ENCODE data around the gene BCAR1.
A peak's percentile ranks its signal among the peaks of the same experiment; 100 is the strongest.

Gene BCAR1

DNA sequence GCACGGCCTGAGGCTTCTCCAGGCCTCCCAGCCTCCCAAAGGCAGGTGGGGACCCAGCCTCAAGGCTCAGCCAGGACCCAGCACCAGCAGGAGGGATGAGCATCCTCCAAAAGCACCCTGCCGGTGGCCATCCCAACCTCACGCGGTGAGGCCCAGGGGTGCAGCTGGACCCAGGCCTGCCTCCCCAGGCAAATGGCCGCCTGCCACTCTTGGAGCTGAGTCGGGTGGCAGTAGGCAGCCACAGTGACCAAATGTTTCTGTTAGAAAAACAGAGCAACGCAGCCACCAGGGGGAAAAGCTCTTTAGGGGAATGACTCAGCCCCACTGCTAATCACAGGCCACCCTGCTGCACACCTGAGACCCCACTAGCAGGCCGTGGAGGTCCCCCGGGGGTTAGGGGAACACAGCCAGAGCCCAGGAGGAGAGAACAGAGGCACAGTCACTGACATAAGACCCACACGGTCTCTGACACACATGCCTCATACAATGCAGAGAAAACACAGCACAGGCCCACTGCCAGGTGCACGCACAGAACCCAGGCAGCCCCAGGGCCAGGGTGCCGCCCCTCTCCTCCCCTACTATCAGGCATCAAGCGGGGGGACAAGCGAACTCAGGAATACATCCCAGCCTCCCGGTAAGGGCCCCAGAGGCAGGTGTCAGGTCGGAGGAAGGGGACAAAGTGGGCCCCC lies 12.4 kb downstream of the BCAR1 start:
- no peak for DNase-seq (ENCODE audit: low spot score)

DNA sequence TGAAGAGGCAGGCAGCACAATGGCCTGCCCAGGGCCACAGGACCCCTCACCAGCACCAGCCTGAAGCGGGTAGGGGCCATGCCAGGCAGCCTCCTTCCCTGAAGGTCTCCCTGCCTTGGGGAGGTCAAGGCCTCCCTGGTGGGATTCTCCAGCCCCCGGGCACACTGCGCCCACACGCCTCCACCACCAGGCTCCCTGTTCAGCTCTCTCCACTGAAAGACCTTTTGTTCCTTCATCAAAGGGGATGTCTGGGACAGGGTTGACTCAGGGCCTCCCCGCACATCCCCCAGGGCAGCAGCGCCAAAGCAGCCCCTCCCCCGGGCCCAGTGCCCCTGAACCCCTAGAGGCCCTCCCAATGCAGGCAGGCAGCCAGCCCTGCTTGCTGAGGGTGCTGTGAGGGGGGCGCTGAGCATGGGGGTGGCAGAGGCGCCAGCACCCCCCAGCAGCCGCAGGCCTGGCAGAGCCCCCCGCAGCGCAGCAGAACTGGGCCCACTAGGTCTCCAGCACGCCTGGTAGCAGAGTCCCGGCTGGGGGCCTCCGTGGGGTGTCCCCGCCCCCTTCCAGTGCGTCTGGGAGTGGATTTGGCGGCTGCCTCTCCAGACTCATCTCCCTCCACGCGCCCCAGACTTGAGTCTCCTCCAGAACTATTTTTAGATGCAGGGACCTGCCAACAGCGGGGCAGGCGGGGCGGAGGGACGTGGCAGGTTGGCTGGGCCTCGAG lies 13.1 kb downstream of the BCAR1 start:
- peak; percentile 95 for DNase-seq (ENCODE audit: low spot score)

DNA sequence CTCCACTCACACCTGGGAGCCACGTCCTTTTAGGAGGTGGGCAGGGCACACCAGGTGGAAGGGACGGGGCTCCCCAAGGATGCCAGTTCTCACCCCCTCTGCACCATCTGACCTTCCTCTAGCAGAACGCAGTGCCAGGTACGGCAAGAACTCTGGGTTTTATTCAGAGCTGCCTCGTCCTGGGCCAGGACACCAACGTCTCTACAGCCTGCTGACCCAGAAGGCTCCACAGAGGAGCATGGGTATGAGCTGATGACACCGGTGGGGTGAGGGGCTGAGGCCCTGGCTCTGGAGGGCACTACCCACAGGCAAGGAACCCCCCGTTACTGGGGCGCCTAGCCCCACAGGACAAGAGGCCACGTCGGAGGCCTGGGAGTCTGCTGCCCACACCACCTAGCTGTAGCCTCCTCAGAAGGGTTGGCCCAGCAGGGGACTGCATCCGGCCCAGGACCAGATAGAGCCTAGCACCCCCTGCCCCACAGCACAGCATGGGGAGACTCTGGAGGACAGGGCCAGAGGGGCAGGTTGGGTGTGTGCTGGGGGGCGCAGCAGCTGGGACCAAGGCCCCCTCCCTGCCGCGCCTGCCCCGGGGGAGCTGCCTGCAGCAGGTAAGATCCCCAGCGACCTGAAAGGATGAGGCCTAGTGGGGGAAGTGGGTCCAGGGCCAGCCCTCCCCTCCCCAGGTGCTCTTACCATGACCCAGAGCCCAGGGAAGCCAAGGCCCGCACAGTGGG lies 13.9 kb downstream of the BCAR1 start:
- DNase-seq (ENCODE audit: low spot score) = no peak

DNA sequence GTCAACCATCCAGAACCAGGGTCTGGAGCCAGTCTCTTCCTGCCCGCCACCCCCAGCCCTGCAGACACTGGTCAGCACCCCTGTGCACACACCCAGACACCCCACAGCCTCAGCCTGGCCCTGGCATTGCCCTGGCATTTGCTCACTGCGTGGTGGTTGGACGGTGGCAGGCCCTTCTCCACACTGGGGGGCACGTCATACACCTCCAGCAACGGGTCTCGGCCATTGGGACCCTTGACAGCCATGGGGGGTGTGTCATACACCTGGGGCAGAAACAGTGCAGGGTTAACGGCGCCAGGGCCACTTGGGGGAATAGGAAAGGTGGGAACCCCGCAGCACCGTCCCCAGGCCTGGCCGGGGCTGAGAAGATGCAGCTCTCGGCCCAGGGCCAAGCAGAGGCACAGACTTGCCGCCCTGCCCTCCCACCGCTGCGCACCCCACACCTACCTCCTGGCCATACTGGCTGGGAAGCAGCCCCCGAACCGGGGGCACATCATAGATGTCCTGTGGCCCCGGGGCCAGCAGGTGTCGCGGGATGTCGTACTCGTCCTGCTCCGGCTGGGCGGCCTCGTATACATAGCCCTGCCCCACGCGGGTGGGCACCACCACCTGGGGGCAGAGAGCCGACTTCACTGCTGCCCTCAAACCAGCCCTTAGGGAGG lies 14.6 kb downstream of the BCAR1 start:
- DNase-seq (ENCODE audit: low spot score) = no peak

DNA sequence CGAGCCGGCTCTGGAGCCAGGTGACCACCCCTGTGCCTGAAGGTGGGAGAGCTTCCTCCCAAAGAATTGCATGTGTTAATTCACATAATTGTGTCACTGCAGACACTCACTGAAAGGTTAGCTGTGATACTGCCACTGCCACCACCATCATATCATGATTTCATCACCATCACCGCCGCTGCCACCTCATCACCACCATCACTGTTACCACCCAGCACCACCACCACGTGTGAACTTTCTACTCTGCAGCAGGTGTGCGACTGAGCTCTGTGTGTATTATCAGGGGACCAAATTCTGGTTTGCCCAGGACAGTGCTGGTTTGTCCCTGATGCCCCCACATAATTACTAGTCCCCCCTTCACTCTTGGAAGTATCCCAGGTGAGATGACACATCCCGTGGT lies 15.2 kb downstream of the BCAR1 start:
- no peak for DNase-seq (ENCODE audit: low spot score)

DNA sequence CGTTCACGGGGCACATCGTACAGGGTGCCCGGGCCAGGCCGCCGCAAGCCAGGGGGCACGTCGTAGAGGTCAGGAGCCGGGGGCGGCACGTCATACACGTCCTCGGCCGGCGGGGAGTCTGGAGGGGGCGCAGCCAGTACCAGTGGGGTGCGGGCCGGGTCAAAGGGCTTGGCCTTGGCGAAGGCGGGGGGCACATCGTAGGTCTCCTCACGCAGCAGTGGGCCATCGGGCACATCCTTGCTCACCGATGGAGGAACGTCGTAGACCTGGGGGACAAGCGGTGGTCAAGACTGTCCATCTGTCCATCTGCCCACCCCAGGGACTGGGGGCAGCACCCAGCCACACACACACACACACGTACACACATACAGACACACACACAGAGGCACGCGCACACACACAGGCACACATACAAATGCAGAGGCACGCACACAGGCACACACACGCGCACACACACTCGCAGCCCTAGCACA lies 15.7 kb downstream of the BCAR1 start:
- DNase-seq (ENCODE audit: low spot score) = no peak

DNA sequence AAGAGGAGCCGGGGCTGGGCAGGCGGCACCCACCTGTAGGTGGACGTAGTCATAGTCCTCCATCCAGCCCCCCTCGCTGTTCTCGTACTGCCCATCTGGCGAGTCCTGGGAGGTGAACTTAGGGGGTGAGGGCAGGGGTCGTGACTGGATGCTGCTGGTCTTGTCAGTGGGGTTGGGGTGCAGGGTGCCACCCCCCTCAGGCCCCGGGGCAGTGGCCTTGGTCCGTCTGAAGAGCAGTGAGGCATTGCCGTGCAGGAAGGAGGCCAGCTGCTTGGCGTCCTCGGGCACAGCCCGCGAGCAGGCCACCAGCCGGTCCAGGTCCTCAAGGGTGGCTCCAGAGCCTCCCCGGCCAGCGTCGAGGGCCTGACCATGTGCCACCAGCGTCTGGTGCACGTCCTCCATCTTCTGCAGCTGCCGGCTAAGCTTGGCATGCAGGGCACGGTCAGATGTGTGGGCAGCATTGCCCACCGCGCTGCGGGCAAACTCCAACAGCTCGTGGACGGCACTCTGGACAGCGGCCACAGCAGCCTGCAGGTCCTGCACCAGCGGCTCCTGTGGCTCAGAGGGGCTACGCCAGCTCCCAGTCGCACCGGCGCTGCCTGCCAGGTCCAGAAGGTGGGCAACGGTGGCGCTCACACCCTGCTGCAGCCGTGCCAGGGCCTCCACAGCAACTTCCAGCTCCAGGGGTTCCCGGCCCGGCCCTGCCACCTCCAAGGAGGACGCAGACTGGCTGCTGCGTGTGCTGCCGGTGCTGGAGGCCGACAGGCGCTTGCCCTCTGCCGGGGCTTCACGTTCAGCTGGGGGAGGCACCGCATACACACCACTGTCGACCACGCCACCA lies 16.3 kb downstream of the BCAR1 start:
- no peak for DNase-seq (ENCODE audit: low spot score)

DNA sequence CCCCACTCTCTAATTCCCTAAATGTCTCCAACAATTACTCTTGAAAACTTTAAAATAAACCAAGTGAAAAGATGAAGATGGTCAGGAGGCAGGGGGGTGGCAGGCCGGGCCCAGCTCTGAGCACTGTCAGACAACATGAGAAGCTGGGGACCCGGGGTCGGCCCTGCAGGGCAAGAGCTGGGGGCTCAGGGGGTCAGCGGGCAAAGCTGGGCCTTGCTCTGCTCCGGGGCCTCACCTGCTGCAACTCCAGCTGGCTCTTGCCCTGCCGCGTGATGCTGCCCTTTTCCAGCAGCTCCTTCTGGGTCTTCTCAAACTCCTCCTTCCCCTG lies 17.8 kb downstream of the BCAR1 start:
- DNase-seq (ENCODE audit: low spot score) = no peak

DNA sequence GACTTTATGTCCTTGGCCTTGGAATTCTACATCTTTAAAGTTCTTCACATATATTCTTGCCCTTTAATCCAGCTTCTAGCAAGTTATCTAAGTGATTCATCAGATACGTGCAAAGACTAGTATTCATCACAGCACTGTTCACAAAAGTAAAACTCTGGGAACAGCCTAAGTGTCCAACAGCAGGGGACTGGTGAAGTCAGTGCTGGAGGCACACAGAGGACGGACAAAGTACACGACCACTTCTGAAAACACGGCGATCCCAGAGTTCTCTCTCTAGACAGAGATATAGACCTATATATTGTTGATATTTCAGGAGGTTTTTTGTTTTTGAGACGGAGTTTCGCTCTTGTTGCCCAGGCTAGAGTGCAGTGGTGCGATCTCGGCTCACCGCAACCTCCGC lies 19.9 kb downstream of the BCAR1 start:
- DNase-seq (ENCODE audit: low spot score) = no peak

DNA sequence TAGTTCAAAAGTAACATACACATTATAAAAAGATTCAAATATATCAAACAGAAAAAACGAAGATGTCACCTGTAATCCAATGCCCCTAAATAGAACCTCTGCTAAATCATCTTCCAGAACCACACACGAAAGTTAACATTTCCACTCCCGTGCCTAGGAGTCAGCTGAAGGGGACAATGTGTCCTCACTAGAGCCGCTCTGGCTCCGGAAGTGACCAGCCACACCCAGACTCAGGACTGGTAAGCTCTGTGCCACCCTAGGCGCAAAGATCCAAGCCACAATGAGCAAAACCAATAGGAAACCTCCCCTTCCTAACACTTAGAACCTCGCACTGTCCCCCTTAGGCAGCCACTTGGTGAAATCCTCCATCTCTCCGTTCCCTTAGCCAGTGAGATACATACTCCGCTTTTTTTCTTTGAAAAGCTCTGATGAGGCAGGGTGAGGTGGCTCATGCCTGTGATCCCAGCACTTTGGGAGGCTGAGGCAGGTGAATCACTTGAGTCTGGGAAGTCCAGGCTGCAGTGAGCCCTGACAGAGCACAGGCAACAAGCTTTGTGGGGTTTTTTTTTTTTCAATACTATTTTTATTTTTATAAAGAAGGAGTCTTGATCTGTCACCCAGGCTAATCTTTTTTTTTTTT lies 20.8 kb downstream of the BCAR1 start:
- no peak for DNase-seq (ENCODE audit: low spot score)

DNA sequence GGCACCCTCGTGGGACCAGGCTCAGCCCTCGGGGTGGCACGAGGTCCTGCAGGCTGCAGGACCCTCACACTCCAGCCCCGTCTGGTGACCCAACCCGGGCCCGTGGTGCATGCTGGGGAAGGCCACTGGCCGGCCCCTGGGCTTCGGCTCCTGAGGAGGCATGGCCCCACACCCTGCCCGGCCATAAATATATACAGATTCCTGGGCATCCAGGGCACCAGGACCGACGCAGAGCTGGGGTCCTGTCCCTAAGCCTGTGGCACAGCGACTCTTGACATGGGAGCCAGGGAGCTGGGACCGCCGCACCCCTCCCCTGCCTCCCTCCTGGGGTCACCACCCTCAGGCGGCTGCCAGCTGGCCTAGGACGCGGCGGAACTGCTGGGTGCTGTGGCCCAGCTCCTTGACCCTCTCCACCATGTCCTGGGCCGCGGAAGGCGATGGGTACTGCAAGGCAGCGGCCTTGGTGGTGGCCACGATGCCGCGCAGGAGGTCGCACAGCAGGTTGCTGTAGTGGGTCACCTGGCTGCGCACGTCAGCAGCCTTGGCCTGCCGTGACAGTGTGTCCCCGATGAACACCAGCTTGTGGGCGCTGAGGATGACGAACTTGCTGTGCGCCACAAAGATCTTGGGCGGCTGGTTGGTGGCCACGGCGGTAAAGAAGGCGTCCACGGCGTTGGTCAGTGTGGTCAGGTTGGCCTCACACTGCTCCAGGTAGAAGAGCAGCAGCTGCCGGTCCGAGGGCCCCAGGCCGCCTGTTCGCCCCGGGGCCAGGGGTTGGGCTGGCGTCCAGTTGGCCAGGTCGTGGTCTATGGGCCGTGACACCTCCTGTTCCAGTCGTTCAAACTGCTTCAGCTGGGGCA lies 22.0 kb downstream of the BCAR1 start:
- no peak for DNase-seq (ENCODE audit: low spot score)

DNA sequence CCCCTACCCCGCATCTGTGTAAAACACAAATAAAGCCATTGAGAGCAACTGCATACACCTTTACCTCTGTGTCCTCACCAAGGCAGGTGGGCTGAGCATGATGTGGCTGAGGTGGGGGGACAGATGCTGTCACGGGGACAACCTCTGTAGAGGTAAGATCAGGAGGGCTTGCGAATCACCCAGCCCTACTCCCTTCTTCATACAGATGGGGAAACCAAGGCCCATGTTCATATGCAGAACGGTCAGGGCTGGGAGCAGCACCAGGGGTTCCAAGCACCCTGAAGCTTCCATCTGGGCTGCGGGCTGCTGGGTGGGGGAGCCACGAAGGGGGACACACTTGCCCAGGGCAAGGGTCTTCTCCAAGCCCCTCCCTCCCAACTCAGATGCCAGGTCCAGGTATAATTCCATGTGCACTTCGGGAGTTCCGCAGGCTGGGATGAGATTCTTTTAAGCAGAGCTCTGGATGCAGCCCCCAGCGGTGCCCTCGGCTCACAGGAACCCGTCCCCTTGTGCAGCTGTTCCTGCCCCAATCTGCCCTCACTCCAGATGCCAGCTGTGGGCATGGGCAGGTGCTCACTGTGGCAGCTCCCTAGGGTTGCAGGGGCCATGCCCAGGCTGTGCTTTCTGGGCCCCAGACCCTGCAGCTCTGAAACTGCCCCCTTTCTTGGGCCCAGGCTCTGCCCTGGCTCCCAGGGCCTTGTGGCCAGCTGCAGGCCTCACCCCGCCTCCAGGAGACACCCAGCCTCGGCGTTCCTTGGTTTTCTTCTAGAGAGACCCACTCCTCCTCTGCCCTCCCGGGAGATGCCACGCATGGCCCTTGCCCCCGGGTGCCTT lies 23.1 kb downstream of the BCAR1 start:
- DNase-seq (ENCODE audit: low spot score) = no peak

DNA sequence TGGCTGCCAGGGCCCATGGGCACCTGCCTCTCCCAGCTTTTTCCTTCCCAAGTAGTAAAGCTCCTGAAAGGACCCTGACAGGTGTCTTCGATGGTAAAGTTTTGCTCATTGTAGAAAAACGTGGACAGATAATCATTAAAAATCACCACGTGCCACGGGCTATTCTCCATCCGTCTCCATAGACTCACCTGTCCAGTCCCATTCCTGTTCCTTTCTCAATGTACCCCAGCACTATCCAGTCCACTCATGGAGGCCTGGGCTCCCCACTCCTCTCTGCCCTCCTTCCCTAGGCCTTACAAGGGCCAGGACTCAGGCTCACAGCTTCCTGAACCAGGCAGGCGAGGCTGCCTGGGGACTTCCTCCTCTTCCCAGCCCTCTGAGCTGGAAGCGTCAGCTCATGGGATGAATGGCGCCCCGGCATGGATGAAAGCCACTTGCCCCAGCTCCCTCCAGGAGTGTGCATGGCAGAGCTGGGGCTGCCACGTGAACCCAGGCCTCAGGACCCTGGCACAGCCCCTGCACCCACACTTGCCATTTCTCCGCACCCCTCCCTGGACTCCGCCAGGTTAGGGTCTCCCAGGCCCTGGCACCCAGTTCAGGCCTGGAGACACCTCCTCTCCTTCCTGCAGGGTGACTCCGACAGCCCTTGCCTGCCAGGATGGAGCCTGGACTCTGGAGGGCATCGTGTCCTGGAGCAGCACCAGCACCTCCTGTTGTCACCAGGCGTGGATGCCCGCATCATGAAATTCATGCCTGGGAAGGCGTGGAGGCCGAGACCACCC lies 23.9 kb downstream of the BCAR1 start:
- DNase-seq (ENCODE audit: low spot score) = no peak

DNA sequence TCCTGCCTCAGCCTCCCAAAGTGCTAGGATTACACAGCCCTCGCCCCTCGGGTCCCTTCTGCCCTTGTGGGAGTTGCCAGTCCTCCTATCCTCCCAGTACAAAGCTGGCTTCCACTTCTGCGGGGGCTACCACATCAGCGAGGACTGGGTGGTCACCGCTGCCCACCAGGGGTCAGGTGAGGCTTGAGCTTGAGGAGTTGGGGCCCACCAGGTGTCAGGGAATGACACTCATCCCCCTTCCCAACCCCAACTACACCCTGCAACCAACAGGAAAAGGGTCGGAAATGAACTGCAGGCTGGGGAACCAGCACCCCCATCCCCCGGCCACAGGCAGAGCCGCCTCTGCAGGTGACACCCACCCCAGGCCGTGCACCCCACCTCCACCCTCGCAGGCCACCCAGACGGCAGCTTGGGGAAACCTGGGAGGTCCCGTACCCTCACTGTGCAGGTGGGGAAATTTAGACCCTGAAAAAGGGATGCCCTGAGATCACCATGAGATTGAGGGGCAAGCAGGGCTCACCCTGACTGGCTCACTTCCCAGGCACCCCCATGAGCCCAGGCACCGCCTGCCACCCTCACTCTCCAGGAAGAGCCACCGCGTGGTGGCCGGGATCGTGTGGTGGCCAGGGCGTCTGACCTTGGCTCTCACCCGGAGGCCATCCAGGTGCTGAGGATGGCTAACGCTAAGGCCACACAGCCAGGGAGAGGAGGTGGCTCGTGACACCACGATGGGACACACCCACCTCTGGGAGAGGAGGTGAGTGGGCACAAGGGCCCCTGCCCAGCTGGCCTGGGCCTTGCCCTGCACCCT lies 24.7 kb downstream of the BCAR1 start:
- no peak for DNase-seq (ENCODE audit: low spot score)

DNA sequence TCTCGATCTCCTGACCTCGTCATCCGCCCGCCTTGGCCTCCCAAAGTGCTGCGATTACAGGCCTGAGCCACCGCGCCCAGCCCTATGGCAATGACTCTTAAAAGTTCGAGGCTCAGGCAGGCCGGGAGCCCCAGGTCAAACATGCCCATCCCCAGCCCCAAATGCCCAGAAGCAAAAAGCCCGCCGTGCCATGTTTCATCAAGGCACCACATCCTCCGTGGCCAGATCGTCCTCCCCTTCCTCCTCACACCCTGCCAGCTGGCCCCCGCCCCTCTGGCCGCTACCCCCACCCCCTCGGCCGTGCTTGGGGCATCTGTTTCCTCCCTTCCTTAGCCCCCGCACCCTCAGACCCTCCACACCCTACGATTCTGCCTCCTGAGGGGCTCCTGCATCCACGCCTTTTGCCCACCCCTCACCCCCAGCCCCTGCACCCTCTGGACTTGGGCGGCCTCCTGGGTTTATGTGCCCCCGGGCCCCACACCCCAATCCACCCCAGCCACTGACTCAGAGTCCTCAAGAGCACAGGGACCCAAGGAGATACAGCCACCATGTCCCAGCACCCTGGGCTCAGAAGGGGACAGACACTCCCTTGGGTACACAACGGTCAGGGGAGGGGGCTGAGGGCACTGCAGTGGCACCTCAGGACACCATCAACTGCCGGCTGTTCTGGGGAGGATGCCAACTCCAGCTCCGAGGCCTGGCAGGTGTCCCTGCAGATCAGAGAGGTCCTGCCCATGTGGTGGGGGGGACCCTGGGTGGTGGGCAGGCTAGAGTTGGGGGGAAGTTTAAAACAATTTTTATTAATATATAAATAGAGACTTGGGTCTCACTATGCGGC lies 25.5 kb downstream of the BCAR1 start:
- no peak for DNase-seq (ENCODE audit: low spot score)

DNA sequence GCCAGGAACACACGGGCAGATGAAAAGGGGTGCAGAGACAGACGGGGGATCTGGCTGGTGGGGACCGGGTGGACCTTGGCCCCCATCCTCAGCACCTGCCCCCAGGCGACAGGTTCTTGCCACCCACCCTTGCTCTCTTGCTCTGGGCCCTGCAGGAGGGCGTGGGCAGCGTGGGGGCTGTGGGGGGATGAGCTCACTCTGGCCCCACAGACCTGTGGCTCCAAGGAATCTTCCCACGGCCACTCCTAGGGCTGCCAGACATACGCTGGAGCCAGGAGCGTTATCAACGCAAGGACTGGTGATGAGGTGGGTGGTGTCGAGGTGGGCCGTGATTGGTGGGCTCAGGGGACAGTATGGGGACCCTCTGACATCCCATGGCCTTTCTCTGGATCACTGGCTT lies 26.3 kb downstream of the BCAR1 start:
- DNase-seq (ENCODE audit: low spot score) = no peak
